SK-N-MC (cell line): ENCODE results near the gene ACVR1B.

ENCODE experiments used
- EZH2 ChIP-seq: fragments of 200-600 bp; sonication (generic); IDR thresholded peaks from one replicate; pipeline ENCODE4 v1.6.1; 2017; ENCODE audit warnings: antibody characterized with exemption
- POLR2AphosphoS5 ChIP-seq: IDR thresholded peaks from 2 replicates; pipeline ENCODE4 v1.6.1; 2012; ENCODE audit warnings: mild to moderate bottlenecking, low read depth, low read length, borderline replicate concordance

GRCh38 chr12:51948066-51948465 lies 3.4 kb upstream of the ACVR1B start:
- TF ChIP-seq POLR2AphosphoS5 = no peak
- no peak for TF ChIP-seq EZH2
